Right lobe of liver (tissue), 6 donors: ENCODE results near the gene LBX2. TPM values are rescaled to one million over a fixed set of nuclear protein-coding genes. Genes with fewer than 3 reads are reported as not detected.

Experiments used
- ATAC-seq, 4 donors: fragments of 200-7000 bp; cut with Tn5 transposase; one replicate each; pipeline ENCODE4 v1.9.1; 2020; ENCODE audit warnings: mild to moderate bottlenecking in 4 of 4, moderate library complexity in 4 of 4
- DNase-seq, 3 donors: peaks; one replicate each; pipeline ENCODE4 v3.0.0-alpha.2; 2020
- H3K27ac ChIP-seq, 3 donors: fragments of 200-600 bp; one replicate each; pipeline ENCODE4 v1.8.0; 2022
- H3K27me3 ChIP-seq, 2 donors: fragments of 200-600 bp; one replicate each; pipeline ENCODE4 v1.8.0; 2022
- H3K36me3 ChIP-seq, 4 donors: fragments of 200-600 bp; sonication (generic) in 1 of 4; one replicate each; pipeline versions ENCODE4 v1.5.1 to v1.8.0; 2017 to 2022; ENCODE audit warnings: control low read depth in 1 of 4
- H3K4me1 ChIP-seq, 4 donors: fragments of 200-600 bp; sonication (generic) in 1 of 4; one replicate each; pipeline versions ENCODE4 v1.5.1 to v1.8.0; 2017 to 2022; ENCODE audit warnings: control low read depth in 1 of 4
- H3K4me3 ChIP-seq, 3 donors: fragments of 200-600 bp; one replicate each; pipeline ENCODE4 v1.8.0; 2022
- H3K9me3 ChIP-seq, 4 donors: fragments of 200-600 bp; sonication (generic) in 1 of 4; one replicate each; pipeline versions ENCODE4 v1.5.1 to v1.8.0; 2017 to 2022; ENCODE audit warnings: control low read depth in 1 of 4
- POLR2A ChIP-seq: fragments of 450-650 bp; IDR thresholded peaks from one replicate; pipeline ENCODE4 v1.6.1; 2017; ENCODE audit warnings: antibody characterized with exemption, mild to moderate bottlenecking
- WGBS: methylation state at CpG from one replicate; pipeline ENCODE4 v1.1.6; 2018; ENCODE audit warnings: low coverage, low lambda C conversion rate; ENCODE audit not compliant: insufficient coverage; ENCODE audit errors: missing lambda C conversion rate; 5-methylcytosine and 5-hydroxymethylcytosine counted together
- intact Hi-C, 2 donors: fragments of 100-400 bp; cut with DNase I; formaldehyde crosslinking; loops; one replicate each; pipeline versions ENCODE4 v1.11.2 to v1.14.1; 2022
- total RNA-seq, 6 experiments: library from RNA; depleted of rRNA in 2 of 6; stranded (reverse); fragments of >200 nt in 2 of 6; fragmentation: NEBNext Ultra II Directional in 3 of 6; extraction: Animal tissue kit (Norgen Biotek cat#: 25700) in 3 of 6; gene quantifications; one replicate each; pipeline versions ENCODE4 v1.1.0 to v1.2.4, GENCODE V29; 2016 to 2023
- TF ChIP-seq, protein P1 (sequence below), 4 donors: fragments of 200-600 bp in 3 of 4; fragments of 450-650 bp in 1 of 4; IDR thresholded peaks; one replicate each; pipeline versions ENCODE4 v1.5.1 to v1.8.0; 2016 to 2022; ENCODE audit warnings: antibody characterized with exemption in 4 of 4, mild to moderate bottlenecking in 2 of 4
- donor health status: DM: no; HTN: yes; CAD: no.
- donor health status: DM: no; HTN: no; CAD: no.
- donor health status: DM: no; HTN: no; CAD: no.
- donor health status: DM: no; HTN: yes; CAD: no.
- donor health status: DM: no; HTN: yes; CAD: no.

LBX2 gene
- total RNA-seq, 6 experiments from 2014 or later = 1.4 to 8.4 (median 5.8) TPM

DNA sequence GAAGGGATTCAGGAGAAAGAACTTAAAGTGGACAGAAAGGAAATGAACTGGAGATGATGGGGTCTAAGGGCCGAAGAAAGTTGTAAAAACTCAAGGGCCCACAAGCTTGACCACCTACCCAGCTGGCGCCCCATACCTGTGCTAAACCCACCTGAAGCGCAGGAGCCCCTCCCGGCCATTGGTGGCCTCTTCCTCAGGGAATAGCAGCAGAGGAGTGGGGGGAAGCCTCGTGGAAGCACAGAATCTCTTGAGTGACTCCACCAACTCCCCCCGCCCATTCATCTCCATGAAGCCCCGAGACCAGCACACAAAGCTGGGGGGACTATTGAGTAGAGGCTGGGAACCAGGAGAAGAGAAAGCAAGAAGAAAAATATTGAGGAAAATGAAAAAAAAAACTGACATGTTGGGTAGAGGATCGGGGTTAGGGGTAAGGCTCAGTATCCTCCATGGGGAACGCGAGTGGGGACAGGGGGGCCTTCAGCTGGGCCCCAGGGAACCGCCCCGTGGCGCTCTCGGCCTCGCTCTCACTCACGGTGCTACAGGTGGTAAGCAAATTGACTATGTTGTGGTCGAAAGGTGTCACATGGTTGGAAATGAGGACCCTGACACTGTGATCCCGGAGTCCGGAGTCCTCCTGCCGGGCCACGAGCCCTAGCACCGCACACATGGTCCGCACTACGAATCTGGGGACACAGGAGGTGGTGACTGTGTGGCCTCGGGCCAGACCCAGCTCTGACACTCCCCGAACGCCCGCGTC is 29.4 kb upstream of the LBX2 start:
- WGBS = 8% methylated on average over 20 of the region's 29 CpGs
- Histone ChIP-seq H3K36me3 (peaks cover 0 to 29% (median 9%) of the 10 kb centered on the region in 4 donors), H3K27ac (peak overlapping the region; percentile 68 to 77 (median 76)), H3K27me3 (no peaks in the 10 kb centered on the region), H3K4me1 (peaks cover 0 to 19% (median 6%) of the 10 kb centered on the region in 4 donors), H3K4me3 (peak overlapping the region; percentile 78 to 98 (median 97)), H3K9me3 (no peaks in the 10 kb centered on the region)
- DNase-seq (no peak), ATAC-seq (peak in 3 of 4 donors; percentile 4 to 9 (median 8))
- TF ChIP-seq, protein P1, sequence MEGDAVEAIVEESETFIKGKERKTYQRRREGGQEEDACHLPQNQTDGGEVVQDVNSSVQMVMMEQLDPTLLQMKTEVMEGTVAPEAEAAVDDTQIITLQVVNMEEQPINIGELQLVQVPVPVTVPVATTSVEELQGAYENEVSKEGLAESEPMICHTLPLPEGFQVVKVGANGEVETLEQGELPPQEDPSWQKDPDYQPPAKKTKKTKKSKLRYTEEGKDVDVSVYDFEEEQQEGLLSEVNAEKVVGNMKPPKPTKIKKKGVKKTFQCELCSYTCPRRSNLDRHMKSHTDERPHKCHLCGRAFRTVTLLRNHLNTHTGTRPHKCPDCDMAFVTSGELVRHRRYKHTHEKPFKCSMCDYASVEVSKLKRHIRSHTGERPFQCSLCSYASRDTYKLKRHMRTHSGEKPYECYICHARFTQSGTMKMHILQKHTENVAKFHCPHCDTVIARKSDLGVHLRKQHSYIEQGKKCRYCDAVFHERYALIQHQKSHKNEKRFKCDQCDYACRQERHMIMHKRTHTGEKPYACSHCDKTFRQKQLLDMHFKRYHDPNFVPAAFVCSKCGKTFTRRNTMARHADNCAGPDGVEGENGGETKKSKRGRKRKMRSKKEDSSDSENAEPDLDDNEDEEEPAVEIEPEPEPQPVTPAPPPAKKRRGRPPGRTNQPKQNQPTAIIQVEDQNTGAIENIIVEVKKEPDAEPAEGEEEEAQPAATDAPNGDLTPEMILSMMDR (IDR thresholded peaks at IDR 0.05) = no peak
- TF ChIP-seq POLR2A = no peak
- intact Hi-C loops = loop anchor here in 1 of 2 donors (5.0 kb wide), 1 partner anchor 41 kb away; no protein-coding TSS in a partner anchor

DNA sequence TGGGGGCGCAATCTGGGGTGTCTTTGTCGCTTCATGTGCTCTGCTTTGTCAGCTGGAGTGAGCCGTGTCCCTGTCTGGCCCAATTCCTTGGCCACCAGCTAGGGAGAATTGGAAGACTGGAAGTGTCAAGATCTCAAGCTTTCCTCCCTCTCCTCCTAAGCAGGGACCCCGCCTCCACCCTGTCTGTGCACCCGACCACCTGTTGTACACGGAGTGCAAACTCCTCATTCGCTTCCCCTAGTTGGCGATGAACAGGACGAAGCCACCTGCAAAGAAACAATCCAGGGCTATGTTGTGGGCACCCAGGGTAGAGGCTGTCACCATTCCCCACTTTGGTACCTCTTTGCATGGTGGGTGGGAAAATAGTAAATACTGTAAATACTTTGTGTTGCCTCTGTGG is 28.3 kb upstream of the LBX2 start:
- Histone ChIP-seq H3K27me3 (no peaks in the 10 kb centered on the region), H3K4me1 (peaks cover 0 to 19% (median 6%) of the 10 kb centered on the region in 4 donors), H3K4me3 (no peak overlapping the region), H3K27ac (no peak overlapping the region), H3K9me3 (no peaks in the 10 kb centered on the region), H3K36me3 (peaks cover 0 to 22% (median 9%) of the 10 kb centered on the region in 4 donors)
- ATAC-seq (no peak), DNase-seq (no peak)
- intact Hi-C loops = loop anchor here in 1 of 2 donors (5.0 kb wide), 1 partner anchor 40 kb away; no protein-coding TSS in a partner anchor
- WGBS = 94% methylated on average over 6 of the region's 9 CpGs
- TF ChIP-seq, protein P1 (IDR thresholded peaks at IDR 0.05) = no peak
- TF ChIP-seq POLR2A = no peak

DNA sequence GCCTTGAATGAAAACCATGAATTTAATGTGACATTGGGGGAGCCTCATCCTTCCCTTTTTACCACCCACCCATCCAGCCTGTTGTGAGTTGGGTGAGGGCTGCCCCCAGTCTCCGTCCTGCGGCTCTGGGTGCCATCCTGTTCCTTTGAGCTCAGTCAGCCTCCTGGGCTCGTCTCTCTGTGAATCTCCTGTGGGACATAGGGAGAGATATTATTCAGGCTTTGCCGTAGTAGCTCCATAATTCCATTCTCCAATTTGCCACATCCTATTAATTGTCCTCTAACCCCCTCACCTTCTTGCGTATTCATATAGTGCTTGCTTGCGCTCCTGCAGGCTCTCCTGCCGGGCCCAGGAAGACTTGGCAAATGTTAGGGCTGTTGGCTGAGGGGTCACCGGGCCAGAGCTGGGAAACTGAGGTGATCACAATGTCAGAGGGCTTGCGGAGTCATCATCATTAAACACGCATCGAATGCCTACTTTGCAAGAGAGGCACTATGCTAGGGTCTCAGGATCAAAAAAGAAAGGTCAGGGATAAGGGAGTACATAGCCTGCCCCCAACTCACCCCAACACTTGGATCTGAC is 27.3 kb upstream of the LBX2 start:
- peaks cover 0 to 19% (median 6%) of the 10 kb centered on the region in 4 donors for H3K4me1 ChIP-seq
- 93% methylated on average over 5 of the region's 11 CpGs for WGBS
- H3K27me3 ChIP-seq = no peaks in the 10 kb centered on the region
- intact Hi-C loops = loop anchor here in 1 of 2 donors (5.0 kb wide), 1 partner anchor 39 kb away; no protein-coding TSS in a partner anchor
- ATAC-seq (no peak), DNase-seq (no peak)
- no peak for TF ChIP-seq POLR2A
- TF ChIP-seq, protein P1 (IDR thresholded peaks at IDR 0.05) = no peak
- H3K9me3 ChIP-seq = no peaks in the 10 kb centered on the region
- H3K27ac ChIP-seq = no peak overlapping the region
- H3K4me3 ChIP-seq = no peak overlapping the region
- H3K36me3 ChIP-seq = peaks cover 0 to 20% (median 9%) of the 10 kb centered on the region in 4 donors

DNA sequence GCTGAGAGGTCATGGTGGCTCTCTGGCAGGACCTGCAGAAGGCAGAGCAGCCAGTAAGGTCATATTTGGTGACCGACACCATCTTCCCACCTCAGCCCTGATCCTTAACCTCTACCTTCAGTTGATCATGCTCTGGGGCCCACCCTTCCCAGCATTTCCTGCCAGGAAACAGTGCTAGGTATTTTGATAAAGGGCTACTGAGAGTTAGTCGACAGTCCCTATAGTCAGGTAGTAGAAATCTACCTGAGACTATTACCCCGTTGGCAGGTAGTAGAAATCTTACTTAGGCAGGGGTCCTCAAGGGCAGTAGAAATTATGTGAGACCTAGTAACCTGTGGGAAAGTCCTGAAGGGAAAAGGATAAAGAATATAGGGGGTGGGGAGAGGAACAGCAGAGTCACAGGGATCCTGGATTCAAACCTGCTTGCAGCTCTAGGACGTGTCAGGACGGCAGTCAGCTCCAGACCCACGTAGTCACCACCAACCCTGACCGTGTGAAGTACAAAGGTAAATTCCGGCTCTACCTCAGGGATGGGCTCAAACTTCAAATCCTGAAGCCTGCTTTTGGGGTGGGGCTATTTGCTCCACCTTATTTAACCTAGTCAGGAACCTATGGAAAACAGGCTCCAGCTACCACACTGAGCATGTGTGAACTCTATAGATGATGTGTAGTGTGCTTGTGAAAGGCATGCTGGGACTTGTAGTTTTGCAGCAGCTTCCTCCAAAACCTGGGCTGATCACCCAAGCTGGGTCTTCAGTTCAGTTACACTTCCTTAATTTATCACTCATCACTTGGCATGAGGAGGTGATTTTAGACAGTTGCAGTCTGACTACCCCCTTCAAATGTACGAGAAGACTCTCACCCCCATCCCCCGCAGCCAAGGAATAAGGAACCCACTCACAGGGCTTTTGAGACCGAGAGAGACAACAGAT is 26.6 kb upstream of the LBX2 start, which contains the start of gene DQX1:
Gene DQX1, minus strand, starts transcription at position 515 of the 932 bp plus-strand sequence. Its CDS starts 502 bp downstream, at position 13.
- Histone ChIP-seq H3K36me3 (peaks cover 0 to 20% (median 9%) of the 10 kb centered on the region in 4 donors), H3K4me1 (peaks cover 0 to 16% (median 6%) of the 10 kb centered on the region in 4 donors), H3K4me3 (no peak within 1 kb of the TSS), H3K27ac (no peak within 1 kb of the TSS), H3K9me3 (no peaks in the 10 kb centered on the region), H3K27me3 (no peaks in the 10 kb centered on the region)
- no peak for DNase-seq
- WGBS = 78% methylated on average over 9 of the region's 11 CpGs
- no peak for ATAC-seq
- intact Hi-C loops = loop anchor here in 1 of 2 donors (5.0 kb wide), 1 partner anchor 39 kb away; no protein-coding TSS in a partner anchor
- no peak for TF ChIP-seq POLR2A
- TF ChIP-seq, protein P1 (IDR thresholded peaks at IDR 0.05) = no peak
